Measurements from ENCODE around the gene RANBP10.

Gene RANBP10

GRCh38 chr16:67673712-67674580 is 132.4 kb downstream of the RANBP10 start:
- DNase-seq = no peak

Data from NCI-H345 (cell line).